Stimulated activated CD8-positive, alpha-beta memory T cell treated with anti-CD3 and anti-CD28 coated beads, Interleukin-7, amount 100 ng/mL, for 24 hours (primary cell): ENCODE results near the gene SCAP.
"Not testable (repeated sequence)": the region's sequence is repeated elsewhere in the genome, so short reads cannot be mapped to it uniquely, and the experiment has no call there.

Experiments used
- DNase-seq: peaks from one replicate; pipeline ENCODE4 v3.0.0-alpha.2; 2020; ENCODE audit warnings: low read depth

The SCAP gene

GRCh38 chr3:47475570-47476329 lies at the start of gene SCAP:
Gene SCAP, minus strand, starts transcription at chr3:47475941. Its CDS starts 32,948 bp downstream, at chr3:47442993.
- peak; percentile 92 for DNase-seq

- no peak for DNase-seq
These were observed 47.8 kb upstream of the SCAP start for GRCh38 chr3:47523310-47524073.

DNA sequence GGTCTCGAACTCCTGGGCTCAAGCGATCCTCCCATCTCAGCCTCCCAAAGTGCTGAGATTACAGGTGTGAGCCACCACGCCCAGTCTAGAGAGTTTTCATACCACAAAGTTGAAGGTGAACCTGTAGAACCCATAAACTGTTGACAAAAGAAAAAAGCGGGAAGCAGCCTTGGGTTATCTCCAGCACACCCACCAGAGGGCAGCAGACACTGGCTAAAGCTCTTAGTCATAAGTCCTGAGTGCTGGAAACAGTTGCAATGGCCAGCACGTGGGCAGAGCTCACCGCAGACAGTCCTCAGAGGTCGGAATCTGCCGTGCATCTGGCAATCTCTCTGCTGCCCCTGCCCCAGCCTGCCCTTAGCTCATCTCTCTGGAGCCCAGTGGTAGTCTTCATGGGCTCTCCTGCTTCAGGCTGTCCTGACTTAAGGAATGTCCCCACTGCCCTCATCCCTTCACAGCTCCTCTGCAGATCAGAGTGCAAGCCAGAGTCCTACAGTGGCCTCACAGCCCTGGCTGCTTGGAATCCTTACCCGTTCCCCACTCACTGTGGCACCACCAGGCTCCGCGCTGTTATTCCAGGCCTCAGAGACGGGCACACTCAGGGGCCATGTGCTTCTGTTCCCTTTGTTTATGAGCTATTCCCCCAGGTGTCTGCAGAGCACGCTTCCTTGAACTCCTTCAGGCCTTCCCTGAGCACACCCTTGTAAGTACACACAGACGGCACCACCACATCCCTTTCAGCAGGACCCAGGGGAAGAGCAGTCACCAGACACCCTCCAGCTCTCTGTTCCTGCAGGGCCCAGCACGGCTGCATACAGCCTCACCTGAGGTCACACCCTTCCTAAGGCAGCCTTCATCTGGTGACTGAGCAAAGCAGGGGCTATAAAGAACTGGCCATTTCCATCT lies 46.6 kb upstream of the SCAP start:
- DNase-seq: peak; percentile 48

DNA sequence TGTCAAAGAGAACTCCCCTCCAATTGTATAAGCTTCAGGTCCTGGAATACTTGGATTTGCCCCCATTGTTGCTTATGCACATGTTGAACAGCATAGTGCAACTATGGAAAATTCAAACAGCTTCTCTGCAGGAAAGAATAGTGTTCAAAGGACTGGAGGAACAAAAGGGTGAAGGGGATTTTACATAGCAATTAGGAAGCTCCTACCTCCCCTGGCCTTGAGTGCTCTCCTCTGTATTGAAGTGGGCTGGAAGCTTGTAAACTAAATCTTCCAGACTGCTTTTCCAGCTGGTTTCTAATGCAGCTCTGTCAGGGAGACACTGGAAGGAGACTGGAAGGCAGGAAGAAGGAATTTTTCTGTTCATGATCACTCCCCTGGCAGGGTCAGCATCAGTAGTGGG lies 45.0 kb upstream of the SCAP start:
- DNase-seq: no peak

DNA sequence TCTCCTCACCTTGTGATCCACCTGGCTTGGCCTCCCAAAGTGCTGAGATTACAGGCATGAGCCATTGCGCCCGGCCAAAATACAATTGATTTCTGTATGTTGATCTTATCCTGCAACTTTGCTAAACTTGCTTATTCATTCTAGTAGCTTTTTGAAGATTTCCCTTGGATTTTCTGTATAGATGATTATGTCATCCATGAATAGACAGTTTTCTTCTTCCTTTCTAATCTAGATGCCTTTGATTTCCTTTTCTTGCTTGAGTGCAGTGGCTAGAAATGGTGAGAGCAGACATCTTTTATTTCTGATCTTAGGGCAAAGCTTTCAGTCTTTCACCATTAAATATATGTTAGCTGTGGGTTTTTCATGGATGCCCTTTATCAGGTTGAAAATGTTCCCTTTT lies 42.2 kb upstream of the SCAP start:
- DNase-seq: no peak

GRCh38 chr3:47515864-47516319 lies 40.2 kb upstream of the SCAP start:
- DNase-seq: no peak

GRCh38 chr3:47515100-47515499 lies 39.4 kb upstream of the SCAP start:
- no peak for DNase-seq

DNA sequence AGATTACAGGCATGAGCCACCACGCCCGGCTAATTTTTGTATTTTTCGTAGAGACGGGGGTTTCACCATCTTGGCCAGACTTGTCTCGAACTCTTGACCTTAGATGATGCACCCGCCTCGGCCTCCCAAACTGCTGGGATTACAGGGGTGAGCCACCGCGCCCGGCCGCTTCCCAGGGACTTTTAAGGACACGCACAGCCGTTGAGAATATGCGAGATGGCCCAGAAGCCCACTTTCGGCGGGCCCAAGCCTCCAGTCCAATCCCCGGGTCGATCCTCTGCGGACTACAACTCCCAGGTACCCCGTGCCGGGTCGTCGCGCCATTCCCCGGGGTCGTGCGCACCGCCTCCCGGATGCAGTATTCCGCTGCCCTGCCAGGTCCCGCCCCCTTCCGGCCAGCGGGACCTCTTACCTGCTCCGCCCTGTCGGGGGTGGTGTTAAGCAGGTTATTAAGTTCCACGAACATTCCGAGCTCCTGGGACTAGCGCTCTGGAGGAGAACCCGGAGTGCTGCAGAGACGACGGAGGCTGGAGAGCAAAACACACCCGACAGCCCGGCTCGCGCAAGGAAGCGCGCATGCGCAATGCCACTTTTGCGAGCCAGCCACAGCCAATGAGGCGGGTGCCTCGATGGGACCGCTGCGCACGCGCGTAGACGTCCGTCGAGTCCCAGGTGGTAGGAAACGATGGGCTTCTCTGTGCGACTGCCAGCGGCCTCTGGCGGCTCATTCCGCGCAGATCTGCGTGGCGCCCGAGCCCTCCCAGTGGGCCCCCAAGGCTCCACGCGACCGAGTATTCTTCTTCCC lies 37.6 kb upstream of the SCAP start, which contains the start of gene ELP6:
Gene ELP6 (minus strand): TSS at position 588 of the 805 bp plus-strand sequence. CDS start 122 bp downstream, at position 466.
- DNase-seq: peak; percentile 93

DNA sequence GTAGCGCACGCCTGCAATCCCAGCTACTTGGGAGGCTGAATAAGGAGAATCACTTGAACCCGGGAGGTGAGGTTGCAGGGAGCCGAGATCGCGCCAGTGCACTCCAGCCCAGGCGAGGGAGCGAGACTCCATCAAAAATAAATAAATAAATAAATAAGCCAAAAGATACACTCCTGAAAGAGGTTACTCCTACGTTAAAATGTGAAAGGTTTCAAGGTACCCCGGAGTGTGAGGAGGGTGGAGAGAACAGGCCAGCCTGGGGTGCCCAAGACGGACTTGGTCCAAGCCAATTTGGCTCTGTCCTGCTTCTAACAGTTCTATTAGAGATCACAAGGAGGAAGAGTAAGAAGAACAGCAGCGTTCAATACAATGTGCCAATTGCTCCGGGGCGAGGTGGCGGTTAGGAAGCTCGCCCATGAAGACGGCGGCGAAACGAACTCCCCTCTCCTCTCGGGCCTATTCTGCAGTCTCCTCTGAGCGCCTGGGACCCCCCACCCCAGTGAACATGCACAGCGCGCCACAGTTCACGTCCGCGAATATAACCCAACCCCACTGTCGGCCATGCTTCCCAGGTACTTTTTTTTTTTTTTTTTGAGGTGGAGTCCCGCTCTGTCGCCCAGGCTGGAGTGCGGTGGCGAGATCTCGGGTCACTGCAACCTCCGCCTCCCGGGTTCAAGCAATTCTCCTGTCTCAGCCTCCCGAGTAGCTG lies 36.8 kb upstream of the SCAP start:
- no peak for DNase-seq

DNA sequence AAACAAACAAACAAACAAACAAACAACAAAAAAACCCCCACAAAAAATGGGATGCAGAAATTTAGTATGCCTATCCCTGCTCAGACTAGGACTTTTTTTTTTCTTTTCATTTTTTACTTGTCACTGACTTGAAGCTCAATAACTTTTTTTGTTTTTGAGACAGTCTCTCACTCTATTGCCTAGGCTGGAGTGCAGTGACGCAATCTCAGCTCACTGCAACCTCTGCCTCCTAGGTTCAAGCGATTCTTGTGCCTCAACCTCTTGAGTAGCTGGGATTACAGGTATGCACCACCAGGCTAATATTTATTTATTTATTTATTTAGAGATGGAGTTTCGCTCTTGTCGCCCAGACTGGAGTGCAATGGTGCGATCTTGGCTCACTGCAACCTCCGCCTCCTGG lies 29.5 kb upstream of the SCAP start:
- DNase-seq: not testable (repeated sequence)

DNA sequence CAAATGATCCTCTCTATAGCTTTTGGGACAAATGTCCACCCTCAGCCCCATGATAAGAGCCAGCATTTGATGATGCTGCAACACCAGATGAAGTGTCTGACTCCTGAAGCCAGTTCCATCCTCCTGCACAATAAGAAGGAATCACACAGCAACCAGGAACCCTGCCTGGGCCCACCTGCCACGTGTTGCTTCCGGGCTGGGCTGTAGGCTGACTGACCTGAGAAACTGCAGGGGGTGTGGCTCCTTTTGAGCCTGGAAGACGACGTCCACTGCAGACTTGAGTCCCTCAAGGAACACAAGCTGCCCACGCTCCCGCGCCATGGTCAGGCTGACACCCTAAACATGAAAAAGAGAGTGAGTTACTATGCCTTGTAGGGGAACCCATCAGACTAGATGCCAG lies 28.4 kb upstream of the SCAP start:
- DNase-seq: no peak

- no peak for DNase-seq
These were observed 27.3 kb upstream of the SCAP start for GRCh38 chr3:47503033-47503432.

DNA sequence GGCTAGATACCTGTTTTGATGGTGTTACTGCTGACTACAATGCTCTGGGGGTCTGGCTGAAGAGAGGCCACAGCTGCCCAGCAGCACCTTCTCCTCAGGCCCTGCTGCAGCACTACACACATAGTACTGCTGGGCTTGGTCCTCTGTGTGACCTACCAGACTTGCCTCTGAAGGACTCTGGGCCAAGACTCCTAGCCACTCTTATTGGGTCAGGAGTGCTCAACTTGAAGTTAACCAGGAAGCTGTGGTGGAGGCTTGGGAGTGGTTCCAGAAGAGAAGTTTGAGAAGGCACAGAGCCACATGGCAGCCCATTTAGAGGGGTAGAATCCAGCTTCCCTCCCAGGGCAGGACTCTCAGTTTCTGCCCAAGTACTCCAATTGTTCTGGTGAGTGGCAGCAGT lies 21.2 kb upstream of the SCAP start:
- no peak for DNase-seq

DNA sequence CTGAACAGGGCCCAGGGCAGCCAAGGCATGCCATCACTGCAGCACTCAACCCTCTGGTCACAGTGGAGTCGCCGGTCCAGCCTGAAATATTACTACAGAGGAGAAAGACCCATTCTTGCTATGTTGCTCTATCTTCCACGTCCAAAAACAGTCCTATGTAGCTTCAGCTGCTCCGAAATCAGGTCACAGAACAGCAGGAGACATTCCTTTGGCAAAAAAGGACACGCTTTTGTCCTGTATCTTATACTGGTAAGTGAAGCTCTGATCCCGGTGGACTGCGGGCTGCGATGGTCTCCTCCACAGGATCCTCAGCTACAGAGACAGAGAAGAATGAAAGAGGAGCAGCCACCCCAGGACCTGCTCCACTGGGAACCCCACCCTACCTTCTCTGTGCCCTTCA lies 20.1 kb upstream of the SCAP start:
- DNase-seq: no peak

GRCh38 chr3:47495111-47495510 lies 19.4 kb upstream of the SCAP start:
- DNase-seq: no peak

GRCh38 chr3:47491777-47492176 lies 16.0 kb upstream of the SCAP start:
- no peak for DNase-seq

DNA sequence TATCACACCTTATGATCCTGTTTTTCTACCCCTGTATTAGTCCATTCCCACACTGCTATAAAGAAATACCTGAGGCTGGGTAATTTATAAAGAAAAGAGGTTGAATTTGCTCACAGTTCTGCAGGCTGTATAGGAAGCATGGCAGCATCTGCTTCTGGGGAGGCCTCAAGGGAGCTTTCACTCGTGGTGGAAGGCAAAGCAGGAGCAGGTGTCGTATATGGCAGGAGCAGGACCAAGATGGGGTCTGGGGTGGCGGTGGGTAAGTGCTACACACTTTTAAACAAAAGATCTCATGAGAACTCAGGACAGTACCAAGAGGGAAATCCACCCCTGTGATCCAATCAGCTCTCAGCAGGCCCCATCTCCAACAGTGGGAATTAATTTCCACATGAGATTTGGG lies 15.4 kb upstream of the SCAP start:
- no peak for DNase-seq

GRCh38 chr3:47487265-47487664 lies 11.5 kb upstream of the SCAP start:
- no peak for DNase-seq

DNA sequence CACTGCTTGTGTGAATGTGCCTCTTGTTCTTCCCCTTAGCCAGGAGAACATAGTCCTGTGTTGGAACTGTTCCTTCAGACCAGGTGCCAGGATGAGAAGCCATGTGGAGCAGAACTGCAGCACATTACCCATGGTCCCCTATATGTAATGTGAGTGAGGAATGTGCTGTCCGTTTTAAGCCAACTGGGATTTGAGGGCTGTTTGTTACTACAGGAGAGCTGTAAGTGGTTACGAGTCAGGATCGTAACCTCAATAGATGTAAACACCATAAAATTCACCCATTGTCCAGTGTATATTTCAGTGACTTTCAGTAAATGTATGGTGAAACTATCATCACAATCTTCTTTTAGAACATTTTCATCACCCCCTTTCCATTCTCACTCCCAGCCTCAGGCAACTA lies 10.1 kb upstream of the SCAP start:
- DNase-seq: no peak

DNA sequence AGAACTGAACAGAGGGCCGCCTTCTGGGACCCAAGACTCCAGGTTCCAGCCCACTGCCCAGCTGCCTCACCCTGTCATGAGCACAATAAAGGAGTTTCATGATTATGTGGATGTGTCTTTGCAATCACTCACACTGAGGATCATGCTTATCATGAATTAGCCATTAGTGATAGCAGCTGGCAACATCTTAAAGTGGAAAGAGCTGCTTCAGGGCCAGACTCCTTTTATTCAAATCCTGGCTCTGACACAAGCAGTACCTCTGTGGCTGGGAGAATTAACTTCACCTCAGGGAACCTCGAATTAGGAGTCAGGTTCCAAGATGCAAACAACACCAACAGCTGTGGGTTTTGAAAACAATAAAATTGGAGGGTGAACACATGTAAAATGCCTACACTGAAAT lies 6.6 kb upstream of the SCAP start:
- DNase-seq: no peak

- DNase-seq: not testable (repeated sequence)
These were observed 6.0 kb upstream of the SCAP start for GRCh38 chr3:47481763-47482162.
